ENCODE measurements around the gene FILIP1L. TPM values are rescaled to one million over a fixed set of nuclear protein-coding genes. Genes with fewer than 3 reads are reported as not detected.

The FILIP1L gene
- total and polyA plus RNA-seq, 2 of the 8 experiments (the other 6 are each of a cell fraction or from before 2014, with no cell fraction given), result 0.06 to 0.09 TPM

GRCh38 chr3:99941211-99941610, 173.1 kb downstream of the FILIP1L start:
- no peak overlapping the region for H3K56ac ChIP-seq (replicated peaks; ENCODE audit: insufficient read length, low read depth, low read length)
- no peaks in the 10 kb centered on the region for H3K27me3 ChIP-seq (replicated peaks in 1 of 4; ENCODE audit: control insufficient read depth in 3 of 4, extremely low read depth in 1 of 4, insufficient read depth in 3 of 4, low read length in 3 of 4)
- no peak overlapping the region for H2AFZ ChIP-seq (ENCODE audit: low read length)
- H4K5ac ChIP-seq (ENCODE audit: insufficient read length, low read depth, low read length), result no peak overlapping the region
- no peak overlapping the region for H3K4ac ChIP-seq (replicated peaks; ENCODE audit: insufficient read length, low read depth, low read length)
- DNase-seq (ENCODE audit: low read depth in 1 of 2, low spot score in 2 of 2) (no peak), FAIRE-seq (no peak)
- no peak overlapping the region for H3K4me2 ChIP-seq (ENCODE audit: insufficient read depth in 1 of 2, low read depth in 2 of 2, low read length in 2 of 2)
- no peaks in the 10 kb centered on the region for H3K9me3 ChIP-seq (ENCODE audit: insufficient read depth in 2 of 2, low read depth in 1 of 2, low read length in 1 of 2)
- H3K79me2 ChIP-seq (ENCODE audit: control insufficient read depth in 1 of 2, insufficient read depth in 2 of 2, low read length in 2 of 2), result no peaks in the 10 kb centered on the region
- H3K4me1 ChIP-seq (replicated peaks in 1 of 4; ENCODE audit: control insufficient read depth in 3 of 4, insufficient read depth in 4 of 4, low read length in 3 of 4), result peaks cover 0 to 9% (median 0%) of the 10 kb centered on the region in 4 experiments; a peak in 5 of 7 replicates
- H4K91ac ChIP-seq (replicated peaks; ENCODE audit: insufficient read length, low read length), result no peak overlapping the region
- H3K4me3 ChIP-seq (ENCODE audit: extremely low read depth in 1 of 4, insufficient read depth in 2 of 4, low read depth in 3 of 4, low read length in 4 of 4), result no peak overlapping the region
- H3K18ac ChIP-seq (ENCODE audit: extremely low read depth, low read length), result no peak overlapping the region
- H2BK15ac ChIP-seq (ENCODE audit: low read length), result no peak overlapping the region
- peaks cover 3% of the 10 kb centered on the region for H3K79me1 ChIP-seq (ENCODE audit: low read depth, low read length)
- ChIA-PET CTCF (ENCODE audit: partially characterized antibody) (interaction anchor here (0.6 kb wide), 1 partner anchor 46 kb away, joined by 3 read pairs; no protein-coding TSS in a partner anchor), POLR2A (ENCODE audit: partially characterized antibody) (no interaction called here)
- no peak overlapping the region for H2BK120ac ChIP-seq (replicated peaks; ENCODE audit: low read depth, low read length)
- no peak overlapping the region for H3K23ac ChIP-seq (ENCODE audit: insufficient read length)
- H3K9ac ChIP-seq (replicated peaks in 1 of 4; ENCODE audit: extremely low read depth in 1 of 4, low read depth in 3 of 4, low read length in 3 of 4), result no peak overlapping the region
- no peak overlapping the region for H2AK5ac ChIP-seq (ENCODE audit: low read depth, low read length)
- H3K36me3 ChIP-seq (ENCODE audit: control insufficient read depth in 2 of 4, insufficient read depth in 4 of 4, low read length in 3 of 4), result no peaks in the 10 kb centered on the region
- no peak overlapping the region for H2BK12ac ChIP-seq (ENCODE audit: low read depth, low read length)
- H2BK5ac ChIP-seq (ENCODE audit: low read depth, low read length), result no peak overlapping the region
- WGBS, 2 experiments (ENCODE audit: extremely low coverage in 1 of 2, insufficient coverage in 1 of 2, insufficient read length in 1 of 2, insufficient replicate concordance in 2 of 2, low coverage in 1 of 2, low lambda C conversion rate in 2 of 2, missing lambda C conversion rate in 1 of 2), result 100% methylated on average over 1 of the region's 1 CpG; no CpG with 5 or more reads in 1 of the 2 experiments
- H4K8ac ChIP-seq (ENCODE audit: extremely low read depth, insufficient read depth, low read length), result no peak overlapping the region
- H4K20me1 ChIP-seq (replicated peaks in 1 of 2; ENCODE audit: control insufficient read depth in 1 of 2, insufficient read depth in 2 of 2, low read length in 2 of 2), result no peaks in the 10 kb centered on the region
- H2BK20ac ChIP-seq (ENCODE audit: low read length), result no peak overlapping the region
- no peaks in the 10 kb centered on the region for H3K23me2 ChIP-seq (ENCODE audit: low read depth, low read length)
- no peak overlapping the region for H3K27ac ChIP-seq (ENCODE audit: low read depth, low read length)
- H3K14ac ChIP-seq (ENCODE audit: insufficient read length), result no peak overlapping the region
- TF ChIP-seq POU5F1 (IDR thresholded peaks at IDR 0.05; ENCODE audit: low read depth, low read length) (no peak), RBBP5 (IDR thresholded peaks at IDR 0.05; ENCODE audit: borderline replicate concordance, low read depth, low read length) (no peak), MAX (IDR thresholded peaks at IDR 0.05) (no peak), TAF7 (optimal IDR thresholded peaks at IDR 0.05; ENCODE audit: borderline replicate concordance, low read depth, low read length) (no peak), CHD1 (IDR thresholded peaks at IDR 0.05; ENCODE audit: low read depth, low read length) (no peak), TEAD4 (IDR thresholded peaks at IDR 0.05; ENCODE audit: low read depth, low read length) (no peak), HDAC6 (IDR thresholded peaks at IDR 0.05; ENCODE audit: low read depth, low read length) (no peak), SP1 (IDR thresholded peaks at IDR 0.05; ENCODE audit: low read depth, low read length) (no peak), RNF2 (IDR thresholded peaks at IDR 0.05; ENCODE audit: borderline replicate concordance, low read depth, low read length, missing control alignments, poor library complexity, severe bottlenecking) (no peak), SIRT6 (IDR thresholded peaks at IDR 0.05; ENCODE audit: low read length) (no peak), POLR2AphosphoS5 (IDR thresholded peaks at IDR 0.05; ENCODE audit: low read depth, low read length) (no peak), POLR2A (IDR thresholded peaks at IDR 0.05; ENCODE audit: control extremely low read depth in 1 of 2, low read depth in 2 of 2, low read length in 2 of 2) (no peak), RXRA (IDR thresholded peaks at IDR 0.05; ENCODE audit: insufficient read depth, low read depth, low read length) (no peak), TAF1 (IDR thresholded peaks at IDR 0.05; ENCODE audit: low read depth, low read length) (no peak), KDM5A (IDR thresholded peaks at IDR 0.05; ENCODE audit: low read length) (no peak), SIN3A (conservative IDR thresholded peaks at IDR 0.05 in 1 of 2, IDR thresholded peaks at IDR 0.05 in 1 of 2; ENCODE audit: low read depth in 1 of 2, low read length in 2 of 2) (no peak)

Data from H1 (cell line).